ENCODE data around the gene FBXO8.

Gene FBXO8, protein sequence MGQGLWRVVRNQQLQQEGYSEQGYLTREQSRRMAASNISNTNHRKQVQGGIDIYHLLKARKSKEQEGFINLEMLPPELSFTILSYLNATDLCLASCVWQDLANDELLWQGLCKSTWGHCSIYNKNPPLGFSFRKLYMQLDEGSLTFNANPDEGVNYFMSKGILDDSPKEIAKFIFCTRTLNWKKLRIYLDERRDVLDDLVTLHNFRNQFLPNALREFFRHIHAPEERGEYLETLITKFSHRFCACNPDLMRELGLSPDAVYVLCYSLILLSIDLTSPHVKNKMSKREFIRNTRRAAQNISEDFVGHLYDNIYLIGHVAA

DNA sequence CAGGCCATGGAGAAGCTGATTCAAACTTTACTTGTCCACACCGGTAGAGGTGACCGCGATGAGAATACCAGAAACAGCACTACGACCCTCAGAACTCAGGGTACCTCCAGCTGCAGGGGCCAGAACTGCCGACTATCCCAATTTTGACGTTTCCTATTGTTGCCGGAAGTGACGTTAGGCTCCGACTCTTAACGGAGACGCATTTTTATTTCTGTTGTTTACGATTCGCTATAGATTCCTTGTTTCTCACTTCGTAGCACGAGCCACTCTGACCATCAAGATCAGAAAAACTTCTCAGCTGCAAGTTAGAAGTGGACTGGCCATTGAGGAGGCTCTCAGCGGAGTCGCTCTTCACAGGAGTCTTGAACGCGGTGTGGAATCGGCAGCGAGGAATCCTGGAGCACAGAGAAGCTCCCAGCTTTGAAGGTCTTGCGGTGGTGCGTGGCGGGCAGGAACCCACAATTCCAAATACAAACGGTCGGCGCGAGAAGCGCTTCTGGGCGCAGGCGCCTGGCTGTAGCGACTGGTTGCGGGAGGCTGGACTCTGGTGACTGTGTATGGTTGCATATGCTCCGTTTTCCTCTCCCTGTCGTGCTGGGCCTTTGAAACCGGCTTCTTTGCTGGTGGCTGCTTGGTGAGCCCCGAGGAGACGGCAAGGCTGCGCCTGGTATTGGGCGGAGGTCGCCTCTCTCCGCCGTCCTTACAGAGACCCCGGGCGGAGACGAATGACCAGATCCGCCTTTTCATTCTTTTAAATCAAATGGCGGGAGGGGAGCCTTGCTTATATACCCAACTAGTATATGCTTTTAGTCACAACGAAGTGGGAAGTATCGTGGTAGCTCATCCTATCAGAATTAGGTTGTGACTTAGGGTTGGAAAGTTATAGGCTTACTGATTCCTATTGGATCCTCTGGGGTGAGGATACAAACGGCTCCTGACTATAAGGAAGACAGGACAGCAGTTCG lies at the start of gene FBXO8, which contains the start of gene CEP44:
Gene FBXO8 (minus strand): TSS at position 161 of the 965 bp plus-strand sequence. CDS start 20,575 bp downstream, outside the sequence.
Gene CEP44 (plus strand): TSS at position 405 of the 965 bp plus-strand sequence. CDS start 15,211 bp downstream, outside the sequence.
- TF ChIP-seq, protein P1, sequence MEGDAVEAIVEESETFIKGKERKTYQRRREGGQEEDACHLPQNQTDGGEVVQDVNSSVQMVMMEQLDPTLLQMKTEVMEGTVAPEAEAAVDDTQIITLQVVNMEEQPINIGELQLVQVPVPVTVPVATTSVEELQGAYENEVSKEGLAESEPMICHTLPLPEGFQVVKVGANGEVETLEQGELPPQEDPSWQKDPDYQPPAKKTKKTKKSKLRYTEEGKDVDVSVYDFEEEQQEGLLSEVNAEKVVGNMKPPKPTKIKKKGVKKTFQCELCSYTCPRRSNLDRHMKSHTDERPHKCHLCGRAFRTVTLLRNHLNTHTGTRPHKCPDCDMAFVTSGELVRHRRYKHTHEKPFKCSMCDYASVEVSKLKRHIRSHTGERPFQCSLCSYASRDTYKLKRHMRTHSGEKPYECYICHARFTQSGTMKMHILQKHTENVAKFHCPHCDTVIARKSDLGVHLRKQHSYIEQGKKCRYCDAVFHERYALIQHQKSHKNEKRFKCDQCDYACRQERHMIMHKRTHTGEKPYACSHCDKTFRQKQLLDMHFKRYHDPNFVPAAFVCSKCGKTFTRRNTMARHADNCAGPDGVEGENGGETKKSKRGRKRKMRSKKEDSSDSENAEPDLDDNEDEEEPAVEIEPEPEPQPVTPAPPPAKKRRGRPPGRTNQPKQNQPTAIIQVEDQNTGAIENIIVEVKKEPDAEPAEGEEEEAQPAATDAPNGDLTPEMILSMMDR (IDR thresholded peaks at IDR 0.05; ENCODE audit: insufficient read depth, missing control alignments) = no peak
- DNase-seq (ENCODE audit: insufficient read length, low spot score) (no peak), FAIRE-seq (peak; percentile 56)

DNA sequence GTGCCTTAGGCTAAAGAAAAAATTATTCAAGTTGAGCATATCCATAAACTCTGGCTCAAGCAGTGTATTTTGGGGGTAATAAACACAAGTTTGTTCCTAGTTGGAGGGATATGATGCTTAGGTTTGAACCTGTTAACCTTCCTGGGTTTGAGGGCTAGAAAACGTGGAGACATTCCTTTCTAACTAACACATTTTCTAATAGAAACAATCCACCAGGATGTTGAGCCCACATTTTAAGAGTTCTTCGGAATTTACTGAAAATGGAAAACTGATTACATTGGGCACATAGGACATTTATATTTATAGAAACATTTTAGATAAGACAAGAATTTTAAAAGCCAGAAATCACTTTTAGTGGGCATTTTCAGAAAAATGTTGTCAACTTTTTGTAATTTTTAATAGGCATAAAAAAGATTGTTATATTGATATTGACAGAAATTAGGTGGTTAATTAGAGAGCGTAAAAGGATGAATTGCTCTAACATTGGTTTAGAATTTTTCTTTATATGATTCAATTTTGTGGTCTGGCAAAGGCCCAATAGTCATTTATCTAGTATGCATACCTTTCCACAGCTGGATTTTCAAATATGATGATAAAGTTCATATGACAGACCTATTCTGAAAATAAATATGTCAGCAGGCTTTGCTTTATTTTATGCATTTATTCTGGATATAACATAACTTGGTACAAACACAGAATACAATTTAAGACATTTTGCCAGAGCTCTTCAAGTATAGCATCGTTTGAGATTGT lies 49.5 kb upstream of the FBXO8 start:
- TF ChIP-seq, protein P1 (IDR thresholded peaks at IDR 0.05; ENCODE audit: insufficient read depth, missing control alignments) = no peak
- FAIRE-seq (no peak), DNase-seq (ENCODE audit: insufficient read length, low spot score) (no peak)

DNA sequence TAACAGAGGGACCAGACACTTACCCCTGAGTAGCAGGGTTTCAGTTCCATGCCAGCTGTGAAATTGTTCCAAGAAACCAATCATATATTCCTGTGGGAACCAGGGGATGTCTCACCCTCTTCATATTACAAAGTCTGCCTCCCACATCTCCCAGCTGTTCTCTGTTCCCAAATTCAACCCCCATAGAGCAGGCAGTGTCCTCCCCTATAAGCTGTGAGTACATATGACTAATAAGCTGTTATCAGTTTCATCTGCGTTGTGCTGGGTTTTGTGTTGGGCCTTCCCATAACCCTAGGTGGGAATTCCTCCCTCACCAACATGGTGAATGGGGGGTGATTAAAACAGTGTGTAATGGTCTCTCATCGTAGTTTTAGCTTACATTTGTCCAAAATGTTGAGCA lies 41.3 kb upstream of the FBXO8 start:
- TF ChIP-seq, protein P1 (IDR thresholded peaks at IDR 0.05; ENCODE audit: insufficient read depth, missing control alignments) = no peak
- no peak for DNase-seq (ENCODE audit: insufficient read length, low spot score)

DNA sequence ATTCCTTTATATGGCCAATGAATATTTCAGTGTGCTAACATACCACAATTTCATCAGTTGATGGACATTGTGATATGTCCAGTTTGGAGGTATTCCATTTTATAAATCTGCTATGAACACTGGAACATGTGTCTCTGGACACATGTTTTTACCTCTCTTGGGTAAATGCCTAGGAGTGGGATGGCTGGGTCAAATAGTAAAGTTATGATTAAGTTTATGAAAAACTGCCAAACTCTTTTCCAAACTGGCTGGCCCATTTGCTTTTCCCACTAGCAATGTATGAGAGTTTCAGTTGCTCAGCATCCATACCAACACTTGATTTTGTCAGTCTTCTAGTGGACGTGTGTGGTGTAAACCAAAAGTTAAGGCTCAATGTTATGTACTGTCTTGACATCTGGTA lies 40.8 kb upstream of the FBXO8 start:
- TF ChIP-seq, protein P1 (IDR thresholded peaks at IDR 0.05; ENCODE audit: insufficient read depth, missing control alignments) = no peak
- FAIRE-seq (no peak), DNase-seq (ENCODE audit: insufficient read length, low spot score) (no peak)

More for the DNA sequence above, 41.3 kb upstream of the FBXO8 start:
- FAIRE-seq = no peak

DNA sequence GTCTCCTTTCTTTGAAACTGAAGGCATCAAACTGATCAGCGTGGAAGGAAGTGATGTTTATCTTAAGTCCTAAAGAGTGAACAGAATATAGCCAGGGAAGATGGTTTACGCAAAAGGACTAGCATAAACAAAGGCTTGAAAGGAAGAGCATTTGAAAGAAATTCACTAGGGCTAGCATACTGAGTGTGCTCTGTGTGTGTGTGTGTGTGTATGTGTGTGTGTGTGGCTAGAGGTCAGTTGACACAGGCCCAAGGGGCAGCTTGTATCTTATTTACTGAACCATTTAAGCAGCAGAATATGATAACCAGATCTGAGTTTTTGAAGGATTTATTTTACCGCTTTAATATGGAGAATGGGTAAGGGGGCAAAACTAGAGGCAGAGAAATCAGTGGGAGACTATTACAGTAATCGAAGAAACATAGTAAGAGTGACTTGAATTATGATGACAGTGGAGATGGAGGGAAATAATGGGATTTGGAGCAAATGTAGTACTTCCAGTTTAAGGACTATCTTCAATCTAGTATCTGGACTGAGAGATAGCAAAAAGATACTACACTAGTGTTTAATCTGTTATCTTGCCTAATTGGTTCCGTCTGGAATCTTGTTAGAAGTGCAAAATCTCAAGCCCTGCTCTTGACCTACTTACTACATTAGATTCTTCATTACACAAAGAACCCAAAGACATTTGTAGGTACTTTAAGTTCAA lies 37.2 kb upstream of the FBXO8 start:
- FAIRE-seq = peak; percentile 58
- TF ChIP-seq, protein P1 (IDR thresholded peaks at IDR 0.05; ENCODE audit: insufficient read depth, missing control alignments) = no peak
- no peak for DNase-seq (ENCODE audit: insufficient read length, low spot score)

All from D721Med (cell line).